Fibroblast of pulmonary artery (primary cell): ENCODE measurements around the gene CPZ.

Experiments
- DNase-seq: peaks from one replicate; pipeline ENCODE4 v3.0.0-alpha.2; 2010; ENCODE audit warnings: low read depth
- H3K4me3 ChIP-seq: replicated peaks from 2 replicates; pipeline ENCODE4 v1.5.1; 2011; ENCODE audit warnings: low read depth, mild to moderate bottlenecking, control low read depth, low read length, moderate library complexity
- TF ChIP-seq, protein P1 (sequence below): IDR thresholded peaks from 2 replicates; pipeline ENCODE4 v1.5.1; 2011; ENCODE audit warnings: mild to moderate bottlenecking, control low read depth, low read length, inconsistent platforms; ENCODE audit errors: missing control alignments

Gene CPZ

DNA sequence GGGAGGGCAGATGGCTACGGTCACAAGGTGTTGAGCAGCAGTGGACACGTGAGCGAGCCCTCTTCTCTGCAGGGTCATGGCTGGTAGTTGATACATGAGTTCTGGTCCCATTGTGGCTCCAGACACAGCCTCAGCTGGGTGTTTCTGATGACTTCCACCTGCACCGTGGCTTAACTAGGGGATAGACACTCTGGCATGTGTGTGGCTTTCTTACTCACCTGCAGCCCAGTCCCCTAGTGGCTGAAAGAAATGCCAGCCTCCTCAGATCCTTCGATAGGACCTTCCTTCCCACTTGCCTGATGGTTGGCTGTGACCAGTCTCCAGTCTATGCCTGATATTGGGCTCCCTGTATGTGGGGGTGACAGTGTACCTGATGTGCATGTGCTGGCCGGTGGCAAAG lies 7.4 kb upstream of the CPZ start:
- H3K4me3 ChIP-seq: no peak overlapping the region
- TF ChIP-seq, protein P1, sequence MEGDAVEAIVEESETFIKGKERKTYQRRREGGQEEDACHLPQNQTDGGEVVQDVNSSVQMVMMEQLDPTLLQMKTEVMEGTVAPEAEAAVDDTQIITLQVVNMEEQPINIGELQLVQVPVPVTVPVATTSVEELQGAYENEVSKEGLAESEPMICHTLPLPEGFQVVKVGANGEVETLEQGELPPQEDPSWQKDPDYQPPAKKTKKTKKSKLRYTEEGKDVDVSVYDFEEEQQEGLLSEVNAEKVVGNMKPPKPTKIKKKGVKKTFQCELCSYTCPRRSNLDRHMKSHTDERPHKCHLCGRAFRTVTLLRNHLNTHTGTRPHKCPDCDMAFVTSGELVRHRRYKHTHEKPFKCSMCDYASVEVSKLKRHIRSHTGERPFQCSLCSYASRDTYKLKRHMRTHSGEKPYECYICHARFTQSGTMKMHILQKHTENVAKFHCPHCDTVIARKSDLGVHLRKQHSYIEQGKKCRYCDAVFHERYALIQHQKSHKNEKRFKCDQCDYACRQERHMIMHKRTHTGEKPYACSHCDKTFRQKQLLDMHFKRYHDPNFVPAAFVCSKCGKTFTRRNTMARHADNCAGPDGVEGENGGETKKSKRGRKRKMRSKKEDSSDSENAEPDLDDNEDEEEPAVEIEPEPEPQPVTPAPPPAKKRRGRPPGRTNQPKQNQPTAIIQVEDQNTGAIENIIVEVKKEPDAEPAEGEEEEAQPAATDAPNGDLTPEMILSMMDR: no peak
- DNase-seq: no peak

DNA sequence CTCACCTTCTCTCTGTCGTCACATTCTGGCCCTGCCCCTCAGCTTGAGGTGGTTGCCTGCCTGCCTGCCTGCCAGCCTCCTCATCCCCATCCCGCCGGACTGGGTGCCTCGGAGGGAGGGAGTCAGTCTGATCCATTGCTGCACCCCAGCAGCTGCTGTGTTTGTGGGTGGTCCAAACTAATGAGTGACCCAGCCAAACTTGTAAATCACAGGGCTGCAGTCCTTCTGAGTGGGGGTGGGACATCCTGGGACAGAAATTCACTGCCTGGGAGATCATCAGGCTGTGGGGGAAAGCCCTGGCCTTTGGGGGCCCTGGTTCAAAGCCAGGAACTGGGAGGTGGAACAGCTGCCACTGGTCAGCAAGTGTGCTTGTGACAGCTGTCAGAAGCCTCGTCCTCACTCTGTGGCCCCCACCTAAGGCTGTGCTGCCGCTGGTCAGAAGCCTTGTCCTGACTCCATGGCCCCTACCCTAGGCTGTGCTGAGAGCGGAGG lies 6.8 kb upstream of the CPZ start:
- DNase-seq: no peak
- TF ChIP-seq, protein P1: no peak
- H3K4me3 ChIP-seq: no peak overlapping the region

DNA sequence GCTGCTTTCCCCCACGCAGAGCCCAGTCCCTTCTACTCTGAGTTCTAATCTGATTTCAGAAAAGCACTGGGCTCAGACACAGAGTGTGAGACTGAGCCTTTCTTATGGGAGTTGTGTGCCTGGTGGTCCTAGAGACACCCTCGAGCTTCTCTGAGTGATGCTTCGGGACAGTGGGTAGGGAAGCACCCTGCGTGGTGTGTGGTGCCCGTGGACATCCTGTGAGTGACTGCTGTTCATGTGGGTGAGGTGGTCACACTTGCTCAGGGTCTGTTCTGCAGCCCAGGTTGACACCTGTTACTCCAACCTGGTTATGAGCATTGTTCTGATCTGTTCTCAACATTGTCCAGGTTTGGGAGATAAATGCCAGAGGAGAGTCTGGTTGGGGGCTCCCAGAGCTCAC lies 6.3 kb upstream of the CPZ start:
- TF ChIP-seq, protein P1: no peak
- no peak overlapping the region for H3K4me3 ChIP-seq
- no peak for DNase-seq

DNA sequence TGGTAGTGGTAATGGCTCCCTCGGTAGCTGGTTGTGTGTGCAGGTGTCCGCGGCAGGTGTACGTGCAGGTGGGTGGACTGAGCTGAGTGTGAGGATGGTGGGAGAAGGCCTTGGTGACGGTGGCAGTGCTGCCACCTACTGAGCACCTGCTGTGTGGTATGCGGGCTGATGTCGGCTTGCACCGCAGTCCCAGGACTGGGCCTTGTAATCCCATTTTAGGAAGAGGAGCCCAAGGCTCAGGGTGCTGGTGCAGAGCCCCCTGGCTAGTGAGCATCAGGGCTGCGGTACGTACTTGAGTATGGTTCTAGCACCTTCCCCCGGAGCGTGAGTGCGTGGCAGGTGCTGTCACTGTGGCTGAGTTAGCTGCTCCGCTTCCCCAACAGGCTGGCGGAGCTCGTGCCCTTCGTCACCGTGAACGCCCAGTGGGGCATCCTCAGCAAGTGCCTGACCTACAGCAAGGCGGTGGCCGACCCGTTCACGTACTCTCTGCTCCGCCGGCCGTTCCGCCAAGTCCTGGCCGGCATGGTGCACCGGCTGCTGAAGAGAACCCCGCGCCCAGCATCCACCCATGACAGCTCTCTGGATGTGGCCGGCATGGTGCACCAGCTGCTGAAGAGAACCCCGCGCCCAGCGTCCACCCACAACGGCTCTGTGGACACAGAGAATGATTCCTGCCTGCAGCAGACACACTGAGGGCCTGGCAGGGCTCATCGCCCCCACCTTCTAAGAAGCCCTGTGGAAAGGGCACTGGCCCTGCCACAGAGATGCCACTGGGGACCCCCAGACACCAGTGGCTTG lies 5.7 kb upstream of the CPZ start:
- DNase-seq: no peak
- TF ChIP-seq, protein P1: no peak
- no peak overlapping the region for H3K4me3 ChIP-seq

DNA sequence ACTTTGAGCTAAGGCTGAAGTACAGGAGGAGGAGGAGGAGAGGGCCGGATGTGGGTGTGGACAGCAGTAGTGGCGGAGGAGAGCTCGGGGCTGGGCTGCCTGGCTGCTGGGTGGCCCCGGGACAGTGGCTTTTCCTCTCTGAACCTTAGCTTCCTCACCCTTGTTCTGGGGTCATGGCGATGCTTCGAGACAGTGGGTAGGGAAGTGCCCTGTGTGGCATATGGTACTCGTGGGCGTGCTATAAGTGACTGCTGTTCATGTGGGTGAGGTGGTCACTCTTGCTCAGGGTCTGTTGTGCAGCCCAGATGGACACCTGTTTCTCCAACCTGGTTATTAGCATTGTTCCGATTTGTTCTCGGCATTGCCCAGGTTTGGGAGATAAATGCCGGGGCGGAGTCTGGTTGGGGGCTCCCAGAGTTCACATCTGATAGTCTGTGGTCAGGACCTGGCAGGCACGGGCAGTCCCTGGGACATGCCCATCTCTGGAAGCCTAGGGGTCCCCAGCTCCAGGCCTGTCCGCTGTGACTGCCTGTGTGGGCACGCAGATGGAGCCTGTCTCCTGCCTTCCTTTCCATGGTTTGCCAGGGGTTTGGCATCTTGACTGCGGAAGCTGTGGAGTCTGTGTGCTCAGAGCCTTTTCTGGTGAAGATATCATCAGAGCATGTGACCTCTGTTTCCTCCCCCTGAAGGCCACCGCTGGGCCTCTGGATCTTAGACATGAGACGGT lies 4.9 kb upstream of the CPZ start:
- H3K4me3 ChIP-seq: no peak overlapping the region
- TF ChIP-seq, protein P1: no peak
- no peak for DNase-seq

DNA sequence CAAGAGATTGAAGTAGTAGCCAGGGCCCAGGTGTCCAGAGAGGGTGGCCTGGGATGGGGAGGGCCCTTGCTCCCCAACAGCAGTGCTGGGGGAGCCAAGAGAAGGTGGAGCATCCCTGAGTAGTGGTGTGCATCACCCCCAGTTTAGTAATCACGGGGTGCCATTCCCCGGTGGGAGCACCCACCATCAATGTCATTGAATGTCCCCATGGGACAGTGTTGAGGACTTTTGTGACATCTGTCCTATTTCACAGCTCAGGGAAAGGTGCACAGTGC lies 4.4 kb upstream of the CPZ start:
- TF ChIP-seq, protein P1: no peak
- H3K4me3 ChIP-seq: no peak overlapping the region
- no peak for DNase-seq
